ENCODE results near the gene PIBF1.
"Not testable (repeated sequence)": the region's sequence is repeated elsewhere in the genome, so short reads cannot be mapped to it uniquely, and the experiment has no call there.

The PIBF1 gene

GRCh38 chr13:73001971-73002370 lies 220.0 kb downstream of the PIBF1 start:
- DNase-seq (ENCODE audit: low read depth in 1 of 2, low spot score in 1 of 2) = no peak

GRCh38 chr13:73011751-73012150 lies 229.8 kb downstream of the PIBF1 start:
- DNase-seq (ENCODE audit: low read depth in 1 of 2, low spot score in 1 of 2) = no peak

- no peak for DNase-seq (ENCODE audit: low read depth in 1 of 2, low spot score in 1 of 2)
These were observed 233.9 kb downstream of the PIBF1 start for GRCh38 chr13:73015805-73016204.

GRCh38 chr13:73018336-73018735 lies 236.4 kb downstream of the PIBF1 start:
- no peak for DNase-seq (ENCODE audit: low read depth in 1 of 2, low spot score in 1 of 2)

- no peak for DNase-seq (ENCODE audit: low read depth in 1 of 2, low spot score in 1 of 2)
These were observed 243.5 kb downstream of the PIBF1 start for GRCh38 chr13:73025217-73026012.

- DNase-seq (ENCODE audit: low read depth in 1 of 2, low spot score in 1 of 2) = no peak
These were observed 253.0 kb downstream of the PIBF1 start for GRCh38 chr13:73034901-73035300.

GRCh38 chr13:73035660-73036059 lies 253.7 kb downstream of the PIBF1 start:
- no peak for DNase-seq (ENCODE audit: low read depth in 1 of 2, low spot score in 1 of 2)

- no peak for DNase-seq (ENCODE audit: low read depth in 1 of 2, low spot score in 1 of 2)
These were observed 254.6 kb downstream of the PIBF1 start for GRCh38 chr13:73036566-73036965.

GRCh38 chr13:73038064-73038463 lies 256.1 kb downstream of the PIBF1 start:
- no peak for DNase-seq (ENCODE audit: low read depth in 1 of 2, low spot score in 1 of 2)

GRCh38 chr13:73039201-73040108 lies 257.5 kb downstream of the PIBF1 start:
- no peak for DNase-seq (ENCODE audit: low read depth in 1 of 2, low spot score in 1 of 2)

- DNase-seq (ENCODE audit: low read depth in 1 of 2, low spot score in 1 of 2) = no peak
These were observed 258.6 kb downstream of the PIBF1 start for GRCh38 chr13:73040484-73040883.

GRCh38 chr13:73040968-73041596 lies 259.1 kb downstream of the PIBF1 start:
- DNase-seq (ENCODE audit: low read depth in 1 of 2, low spot score in 1 of 2) = no peak

- no peak for DNase-seq (ENCODE audit: low read depth in 1 of 2, low spot score in 1 of 2)
These were observed 263.1 kb downstream of the PIBF1 start for GRCh38 chr13:73045031-73045430.

GRCh38 chr13:73048615-73049014 lies 266.7 kb downstream of the PIBF1 start:
- DNase-seq (ENCODE audit: low read depth in 1 of 2, low spot score in 1 of 2) = not testable (repeated sequence)

- no peak for DNase-seq (ENCODE audit: low read depth in 1 of 2, low spot score in 1 of 2)
These were observed 272.8 kb downstream of the PIBF1 start for GRCh38 chr13:73054712-73055111.

- no peak for DNase-seq (ENCODE audit: low read depth in 1 of 2, low spot score in 1 of 2)
These were observed 274.1 kb downstream of the PIBF1 start for GRCh38 chr13:73055813-73056564.

- no peak for DNase-seq (ENCODE audit: low read depth in 1 of 2, low spot score in 1 of 2)
These were observed 274.6 kb downstream of the PIBF1 start for GRCh38 chr13:73056565-73056962.

GRCh38 chr13:73057284-73058063 lies 275.5 kb downstream of the PIBF1 start:
- no peak for DNase-seq (ENCODE audit: low read depth in 1 of 2, low spot score in 1 of 2)

GRCh38 chr13:73058064-73058313 lies 276.1 kb downstream of the PIBF1 start:
- DNase-seq (ENCODE audit: low read depth in 1 of 2, low spot score in 1 of 2) = no peak

GRCh38 chr13:73058432-73058735 lies 276.5 kb downstream of the PIBF1 start:
- DNase-seq (ENCODE audit: low read depth in 1 of 2, low spot score in 1 of 2) = no peak

All from activated CD4-positive, alpha-beta T cell treated with anti-CD3 and anti-CD28 coated beads, Interleukin-2, amount 50 U/mL, for 24 hours (primary cell).